Trophoblast cell (in vitro differentiated cells and primary cell): ENCODE data around the gene SLIT3.

ENCODE experiments used
- DNase-seq, 2 donors: peaks; one replicate each; pipeline ENCODE4 v3.0.0-alpha.2; 2016
- H2AFZ ChIP-seq: 2 replicates; pipeline ENCODE4 v1.6.1; 2013; ENCODE audit warnings: low read length, moderate library complexity, mild to moderate bottlenecking; ENCODE audit not compliant: insufficient read depth, poor library complexity
- H2AK5ac ChIP-seq: 2 replicates; pipeline ENCODE4 v1.6.1; 2013; ENCODE audit warnings: mild to moderate bottlenecking, low read length
- H2BK120ac ChIP-seq: 2 replicates; pipeline ENCODE4 v1.6.1; 2013; ENCODE audit warnings: low read length, mild to moderate bottlenecking, moderate library complexity; ENCODE audit not compliant: insufficient read depth, poor library complexity
- H2BK12ac ChIP-seq: 2 replicates; pipeline ENCODE4 v1.6.1; 2013; ENCODE audit warnings: mild to moderate bottlenecking, low read length, moderate library complexity
- H2BK5ac ChIP-seq: 2 replicates; pipeline ENCODE4 v1.6.1; 2013; ENCODE audit warnings: low read length, low read depth, moderate library complexity, mild to moderate bottlenecking; ENCODE audit not compliant: poor library complexity
- H3K14ac ChIP-seq: 2 replicates; pipeline ENCODE4 v1.6.1; 2013; ENCODE audit warnings: mild to moderate bottlenecking, low read length
- H3K18ac ChIP-seq: 2 replicates; pipeline ENCODE4 v1.6.1; 2013; ENCODE audit warnings: mild to moderate bottlenecking, low read length
- H3K23ac ChIP-seq: 2 replicates; pipeline ENCODE4 v1.6.1; 2013; ENCODE audit warnings: low read length
- H3K27ac ChIP-seq: 2 replicates; pipeline ENCODE4 v1.5.1; 2013; ENCODE audit warnings: low read depth, mild to moderate bottlenecking, inconsistent platforms, low read length, moderate library complexity
- H3K27me3 ChIP-seq: 2 replicates; pipeline ENCODE4 v1.6.1; 2013; ENCODE audit warnings: inconsistent platforms, mild to moderate bottlenecking, low read length, moderate library complexity; ENCODE audit not compliant: insufficient read depth
- H3K36me3 ChIP-seq, 2 experiments: 1 replicate in 1 of 2; 2 replicates in 1 of 2; pipeline ENCODE4 v1.6.1; 2013; ENCODE audit warnings: low read length in 2 of 2, mild to moderate bottlenecking in 2 of 2, moderate library complexity in 1 of 2; ENCODE audit not compliant: insufficient read depth in 2 of 2, control insufficient read depth in 1 of 2
- H3K4ac ChIP-seq: 2 replicates; pipeline ENCODE4 v1.6.1; 2013; ENCODE audit warnings: low read depth, mild to moderate bottlenecking, low read length, moderate library complexity
- H3K4me1 ChIP-seq, 2 experiments: 1 replicate in 1 of 2; 2 replicates in 1 of 2; pipeline ENCODE4 v1.6.1; 2013; ENCODE audit warnings: low read length in 2 of 2, mild to moderate bottlenecking in 2 of 2, moderate library complexity in 1 of 2; ENCODE audit not compliant: insufficient read depth in 2 of 2, control insufficient read depth in 1 of 2
- H3K4me2 ChIP-seq: 2 replicates; pipeline ENCODE4 v1.6.1; 2013; ENCODE audit warnings: inconsistent platforms, mild to moderate bottlenecking, low read length, moderate library complexity
- H3K4me3 ChIP-seq: 2 replicates; pipeline ENCODE4 v1.5.1; 2013; ENCODE audit warnings: mild to moderate bottlenecking, low read depth, low read length, inconsistent platforms
- H3K79me1 ChIP-seq: one replicate; pipeline ENCODE4 v1.6.1; 2013; ENCODE audit warnings: low read length
- H3K79me2 ChIP-seq: 2 replicates; pipeline ENCODE4 v1.6.1; 2013; ENCODE audit warnings: low read length, mild to moderate bottlenecking; ENCODE audit not compliant: control insufficient read depth, insufficient read depth, poor library complexity
- H3K9ac ChIP-seq: 2 replicates; pipeline ENCODE4 v1.6.1; 2013; ENCODE audit warnings: mild to moderate bottlenecking, low read length
- H3K9me3 ChIP-seq: 2 replicates; pipeline ENCODE4 v1.6.1; 2013; ENCODE audit warnings: low read depth, mild to moderate bottlenecking, control low read depth, inconsistent platforms, low read length; ENCODE audit not compliant: insufficient read depth
- H4K12ac ChIP-seq: 2 replicates; pipeline ENCODE4 v1.6.1; 2013; ENCODE audit warnings: low read depth, mild to moderate bottlenecking, low read length, moderate library complexity
- H4K8ac ChIP-seq: 2 replicates; pipeline ENCODE4 v1.6.1; 2013; ENCODE audit warnings: low read depth, mild to moderate bottlenecking, low read length, moderate library complexity
- H4K91ac ChIP-seq: one replicate; pipeline ENCODE4 v1.6.1; 2013; ENCODE audit warnings: low read depth, mild to moderate bottlenecking, low read length, moderate library complexity
- WGBS: extraction: QIAGEN DNeasy Blood & Tissue Kit; methylation state at CpG from one replicate; pipeline ENCODE4 v1.1.7; 2013; ENCODE audit warnings: missing lambda C conversion rate; ENCODE audit not compliant: insufficient read length, insufficient coverage; ENCODE audit errors: extremely low coverage; 5-methylcytosine and 5-hydroxymethylcytosine counted together

SLIT3 gene

GRCh38 chr5:168788786-168789185, 512.2 kb downstream of the SLIT3 start:
- Histone ChIP-seq H3K9ac (no peak overlapping the region), H3K14ac (no peak overlapping the region), H2BK5ac (no peak overlapping the region), H3K4me3 (no peak overlapping the region), H4K12ac (no peak overlapping the region), H3K79me1 (no peaks in the 10 kb centered on the region), H3K27me3 (no peaks in the 10 kb centered on the region), H2BK12ac (no peak overlapping the region), H4K8ac (no peak overlapping the region), H4K91ac (no peak overlapping the region), H2BK120ac (no peak overlapping the region), H3K27ac (no peak overlapping the region), H3K36me3 (peaks cover 18 to 25% of the 10 kb centered on the region in 2 experiments), H3K9me3 (no peaks in the 10 kb centered on the region), H3K18ac (no peak overlapping the region), H3K4ac (no peak overlapping the region), H3K4me2 (no peak overlapping the region), H2AK5ac (no peak overlapping the region), H3K79me2 (no peaks in the 10 kb centered on the region), H3K23ac (no peak overlapping the region), H2AFZ (no peak overlapping the region), H3K4me1 (peaks cover 0 to 3% of the 10 kb centered on the region in 2 experiments)
- no CpG with 5 or more reads among the region's 3 CpGs for WGBS
- no peak for DNase-seq

- Histone ChIP-seq H3K36me3 (peaks cover 18 to 30% of the 10 kb centered on the region in 2 experiments), H3K4me3 (no peak overlapping the region), H3K27me3 (no peaks in the 10 kb centered on the region), H4K91ac (no peak overlapping the region), H3K79me1 (no peaks in the 10 kb centered on the region), H3K4me1 (peaks cover 0 to 3% of the 10 kb centered on the region in 2 experiments), H2BK120ac (no peak overlapping the region), H3K23ac (no peak overlapping the region), H2AFZ (no peak overlapping the region), H2BK12ac (no peak overlapping the region), H2BK5ac (no peak overlapping the region), H3K27ac (no peak overlapping the region), H3K79me2 (no peaks in the 10 kb centered on the region), H2AK5ac (no peak overlapping the region), H3K4ac (no peak overlapping the region), H3K18ac (no peak overlapping the region), H3K4me2 (no peak overlapping the region), H4K12ac (no peak overlapping the region), H3K14ac (no peak overlapping the region), H3K9me3 (no peaks in the 10 kb centered on the region), H4K8ac (no peak overlapping the region), H3K9ac (no peak overlapping the region)
- no peak for DNase-seq
- no CpG with 5 or more reads among the region's 4 CpGs for WGBS
These were observed 512.8 kb downstream of the SLIT3 start for GRCh38 chr5:168788107-168788506.

GRCh38 chr5:168786147-168786546, 514.8 kb downstream of the SLIT3 start:
- Histone ChIP-seq H3K9me3 (no peaks in the 10 kb centered on the region), H3K27ac (no peak overlapping the region), H4K8ac (no peak overlapping the region), H3K23ac (no peak overlapping the region), H3K4ac (no peak overlapping the region), H2AFZ (no peak overlapping the region), H4K91ac (no peak overlapping the region), H3K9ac (no peak overlapping the region), H2BK5ac (no peak overlapping the region), H3K4me1 (peaks cover 0 to 3% of the 10 kb centered on the region in 2 experiments), H3K27me3 (no peaks in the 10 kb centered on the region), H3K18ac (no peak overlapping the region), H3K4me3 (no peak overlapping the region), H2BK120ac (no peak overlapping the region), H4K12ac (no peak overlapping the region), H2BK12ac (no peak overlapping the region), H3K79me2 (no peaks in the 10 kb centered on the region), H3K4me2 (no peak overlapping the region), H3K14ac (no peak overlapping the region), H3K79me1 (no peaks in the 10 kb centered on the region), H3K36me3 (peaks cover 21 to 39% of the 10 kb centered on the region in 2 experiments), H2AK5ac (no peak overlapping the region)
- DNase-seq: no peak
- WGBS: no CpG with 5 or more reads among the region's 3 CpGs

- Histone ChIP-seq H3K4ac (no peak overlapping the region), H4K8ac (no peak overlapping the region), H2BK12ac (no peak overlapping the region), H3K27ac (no peak overlapping the region), H3K14ac (no peak overlapping the region), H3K36me3 (peaks cover 25 to 42% of the 10 kb centered on the region in 2 experiments), H3K18ac (no peak overlapping the region), H4K12ac (no peak overlapping the region), H2AFZ (no peak overlapping the region), H3K4me2 (no peak overlapping the region), H3K79me2 (no peaks in the 10 kb centered on the region), H3K79me1 (no peaks in the 10 kb centered on the region), H3K27me3 (no peaks in the 10 kb centered on the region), H3K4me3 (no peak overlapping the region), H4K91ac (no peak overlapping the region), H3K9me3 (no peaks in the 10 kb centered on the region), H3K4me1 (peaks cover 0 to 3% of the 10 kb centered on the region in 2 experiments), H2BK5ac (no peak overlapping the region), H2AK5ac (no peak overlapping the region), H2BK120ac (no peak overlapping the region), H3K23ac (no peak overlapping the region), H3K9ac (no peak overlapping the region)
- WGBS: no CpG with 5 or more reads among the region's 4 CpGs
- no peak for DNase-seq
These were observed 516.5 kb downstream of the SLIT3 start for GRCh38 chr5:168784454-168784853.
